NOMO-1 treated with dmso at 0.1 percent for 144 hours (cell line): ENCODE measurements around the gene EMC9.
A peak's percentile ranks its signal among the peaks of the same experiment; 100 is the strongest.
"Not testable (repeated sequence)": the region's sequence is repeated elsewhere in the genome, so short reads cannot be mapped to it uniquely, and the experiment has no call there.

Experiments
- DNase-seq: peaks from one replicate; lab custom pipeline; 2025; ENCODE audit not compliant: unreplicated experiment; lab: John Stamatoyannopoulos, UW

EMC9 gene

DNA sequence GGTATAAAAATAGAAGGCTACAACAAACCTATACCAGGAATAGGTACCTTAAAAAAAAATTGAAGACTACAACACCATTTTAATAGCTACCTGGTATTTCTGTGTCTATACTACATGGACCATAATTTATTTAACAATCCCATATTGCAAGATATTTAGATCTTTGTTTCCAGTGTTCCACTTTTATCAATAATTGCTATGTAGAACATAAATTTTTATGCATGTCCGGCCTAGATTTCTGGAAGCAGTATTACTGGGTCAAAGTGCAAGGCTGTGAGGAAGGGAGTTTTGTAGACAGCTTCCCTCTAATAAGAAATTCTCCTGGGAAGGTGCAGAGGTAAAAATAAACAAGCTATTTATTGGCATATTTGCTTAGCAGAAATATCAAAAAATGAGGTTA is 30.9 kb downstream of the EMC9 start:
- no peak for DNase-seq

DNA sequence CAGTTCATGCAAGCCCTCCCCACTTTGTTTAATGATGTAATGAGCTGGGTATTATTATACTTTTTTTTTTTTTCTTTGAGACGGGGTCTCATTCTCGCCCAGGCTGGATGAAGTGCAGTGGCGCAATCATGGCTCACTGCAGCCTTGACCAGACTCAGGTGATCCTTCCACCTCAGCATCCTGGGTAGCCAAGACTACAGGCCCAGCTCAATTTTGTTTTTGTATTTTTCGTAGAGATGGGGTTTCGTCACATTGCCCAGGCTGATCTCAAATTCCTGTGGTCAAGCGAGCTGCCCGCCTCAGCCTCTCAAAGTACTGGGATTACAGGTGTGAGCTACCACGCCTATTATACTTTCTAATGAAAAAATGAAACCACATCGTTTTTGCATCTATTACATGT is 31.3 kb downstream of the EMC9 start:
- no peak for DNase-seq

DNA sequence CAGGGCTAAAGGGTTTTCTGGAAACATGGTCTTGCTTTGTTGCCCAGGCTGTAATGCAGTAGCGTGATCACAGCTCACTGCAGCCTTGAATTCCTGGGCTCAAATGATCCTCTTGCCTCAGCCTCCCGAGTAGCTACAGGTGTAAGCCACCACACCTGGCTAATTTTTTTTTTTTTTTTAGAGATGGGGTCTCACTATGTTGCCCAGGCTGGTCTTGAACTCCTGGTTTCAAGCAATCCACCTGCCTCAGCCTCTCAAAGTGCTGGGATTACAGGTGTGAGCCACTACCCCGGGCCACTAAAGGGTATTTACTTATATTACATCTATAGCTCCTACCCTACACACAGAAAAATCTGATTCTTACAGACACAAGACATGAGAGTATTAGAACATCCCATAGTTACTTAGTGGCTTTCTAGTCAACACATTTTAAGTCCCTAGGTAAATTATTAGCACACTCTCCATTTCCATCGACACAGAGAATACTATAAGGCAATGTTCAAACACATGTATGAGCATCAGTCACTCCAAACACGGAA is 33.0 kb downstream of the EMC9 start:
- no peak for DNase-seq

DNA sequence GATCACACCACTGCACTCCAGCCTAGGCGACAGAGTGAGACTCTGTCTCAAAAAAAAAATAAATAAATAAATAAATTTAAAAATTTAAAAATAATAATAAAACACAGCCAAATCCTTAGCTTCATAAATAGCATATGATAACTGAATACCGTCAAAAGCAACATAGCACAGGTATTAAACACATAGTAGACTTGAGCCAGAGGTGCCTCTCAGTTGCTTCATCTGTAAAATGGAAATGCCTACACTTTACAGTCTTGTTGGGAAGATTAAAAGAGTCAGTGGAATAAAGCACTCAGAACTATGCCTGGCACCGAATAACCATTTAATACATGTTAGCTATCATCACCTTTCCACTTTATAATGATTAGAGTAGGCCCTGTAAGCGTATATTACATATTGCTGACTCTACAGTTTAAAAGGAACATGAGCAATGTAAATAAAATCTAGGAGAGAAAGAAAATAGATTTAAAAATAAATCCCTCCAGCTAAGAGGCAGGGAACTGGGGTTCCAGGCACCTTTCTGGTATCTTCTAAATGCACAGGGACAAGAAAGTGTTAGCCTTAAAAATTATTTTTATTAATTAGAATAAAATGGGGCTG is 34.6 kb downstream of the EMC9 start:
- DNase-seq = no peak

DNA sequence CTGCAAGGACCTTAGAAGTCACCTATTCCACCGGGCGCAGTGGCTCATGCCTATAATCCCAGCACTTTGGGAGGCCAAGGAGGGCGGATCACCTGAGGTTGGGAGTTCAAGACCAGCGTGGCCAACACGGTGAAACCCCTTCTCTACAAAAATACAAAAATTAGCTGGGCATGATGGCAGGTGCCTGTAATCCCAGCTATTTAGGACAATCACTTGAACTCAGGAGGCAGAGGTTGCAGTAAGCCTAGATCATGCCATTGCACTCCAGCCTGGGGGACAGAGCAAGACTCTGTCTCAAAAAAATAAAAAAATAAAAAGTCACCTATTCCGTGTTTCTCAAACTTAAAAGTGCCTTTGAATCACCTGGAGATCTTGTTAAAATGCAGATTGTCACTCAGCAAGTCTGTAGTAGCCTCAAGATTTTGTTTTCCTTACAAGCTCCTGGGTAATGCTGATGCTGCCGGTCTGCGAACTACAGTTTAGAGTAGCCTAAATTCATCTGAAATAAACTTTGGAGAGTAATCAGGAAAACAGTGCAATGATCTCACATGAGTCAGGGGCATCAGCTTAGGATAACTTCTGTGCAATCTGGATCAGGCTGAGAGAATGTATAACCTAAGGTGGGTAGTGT is 35.7 kb downstream of the EMC9 start:
- not testable (repeated sequence) for DNase-seq

DNA sequence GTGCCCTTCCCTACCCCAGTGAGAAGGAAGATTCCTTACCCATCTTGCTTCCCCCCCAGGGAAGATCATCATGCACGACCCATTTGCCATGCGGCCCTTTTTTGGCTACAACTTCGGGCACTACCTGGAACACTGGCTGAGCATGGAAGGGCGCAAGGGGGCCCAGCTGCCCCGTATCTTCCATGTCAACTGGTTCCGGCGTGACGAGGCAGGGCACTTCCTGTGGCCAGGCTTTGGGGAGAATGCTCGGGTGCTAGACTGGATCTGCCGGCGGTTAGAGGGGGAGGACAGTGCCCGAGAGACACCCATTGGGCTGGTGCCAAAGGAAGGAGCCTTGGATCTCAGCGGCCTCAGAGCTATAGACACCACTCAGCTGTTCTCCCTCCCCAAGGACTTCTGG is 37.9 kb downstream of the EMC9 start:
- no peak for DNase-seq

DNA sequence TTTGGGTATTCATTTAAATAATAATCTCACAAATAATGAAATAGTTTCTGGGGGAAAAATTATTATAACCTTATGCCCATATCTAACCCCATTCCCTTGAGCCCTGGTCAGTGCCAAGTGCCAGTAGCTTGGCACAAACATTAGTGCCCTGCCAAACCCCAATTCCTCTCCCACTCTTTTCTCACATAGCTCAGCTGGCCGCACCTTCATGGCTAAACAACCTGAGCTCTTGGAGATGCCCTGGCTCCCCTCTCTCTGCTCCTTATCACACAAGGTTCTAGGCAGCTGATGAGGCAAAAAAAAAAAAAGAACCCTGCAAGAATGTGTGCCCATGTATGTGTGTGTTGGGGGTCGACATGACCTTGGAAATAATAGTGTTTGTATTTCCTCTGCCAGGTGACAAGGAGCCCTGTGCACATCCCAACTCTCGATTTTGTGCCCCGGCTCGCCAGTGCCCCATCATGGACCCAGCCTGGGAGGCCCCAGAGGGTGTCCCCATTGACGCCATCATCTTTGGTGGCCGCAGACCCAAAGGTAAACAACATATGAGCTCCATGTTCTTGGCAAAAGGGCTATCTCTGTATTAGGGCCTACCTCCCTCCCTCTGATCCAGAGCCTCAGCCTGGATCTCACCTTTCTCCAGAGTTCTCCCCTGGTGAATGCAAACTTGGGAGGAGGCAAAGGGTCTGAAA is 38.9 kb downstream of the EMC9 start:
- DNase-seq = no peak

DNA sequence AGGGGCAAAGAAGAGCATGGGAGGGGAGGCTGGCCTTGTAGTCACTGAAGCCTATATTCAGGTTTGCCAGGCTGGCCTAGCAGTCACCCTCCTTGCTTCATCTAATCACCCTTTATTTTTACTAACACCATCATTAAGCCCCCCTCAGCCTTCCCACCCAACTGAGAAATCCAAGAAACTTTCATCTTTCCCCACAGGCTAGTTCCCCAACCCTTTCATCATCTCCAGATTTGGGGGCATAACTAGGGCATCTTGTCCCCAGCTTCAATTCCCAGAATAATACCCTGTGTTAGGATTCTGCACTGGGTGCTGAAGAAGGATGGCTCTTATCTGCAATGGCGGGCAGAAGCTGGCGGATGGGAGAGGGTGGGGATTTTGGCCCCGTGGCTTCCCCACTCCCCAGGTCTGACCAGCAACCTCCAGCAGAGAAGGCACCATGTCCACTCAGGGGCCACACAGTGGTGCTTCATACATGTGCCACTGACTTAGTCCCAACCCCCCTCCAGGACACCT is 40.4 kb downstream of the EMC9 start:
- no peak for DNase-seq

DNA sequence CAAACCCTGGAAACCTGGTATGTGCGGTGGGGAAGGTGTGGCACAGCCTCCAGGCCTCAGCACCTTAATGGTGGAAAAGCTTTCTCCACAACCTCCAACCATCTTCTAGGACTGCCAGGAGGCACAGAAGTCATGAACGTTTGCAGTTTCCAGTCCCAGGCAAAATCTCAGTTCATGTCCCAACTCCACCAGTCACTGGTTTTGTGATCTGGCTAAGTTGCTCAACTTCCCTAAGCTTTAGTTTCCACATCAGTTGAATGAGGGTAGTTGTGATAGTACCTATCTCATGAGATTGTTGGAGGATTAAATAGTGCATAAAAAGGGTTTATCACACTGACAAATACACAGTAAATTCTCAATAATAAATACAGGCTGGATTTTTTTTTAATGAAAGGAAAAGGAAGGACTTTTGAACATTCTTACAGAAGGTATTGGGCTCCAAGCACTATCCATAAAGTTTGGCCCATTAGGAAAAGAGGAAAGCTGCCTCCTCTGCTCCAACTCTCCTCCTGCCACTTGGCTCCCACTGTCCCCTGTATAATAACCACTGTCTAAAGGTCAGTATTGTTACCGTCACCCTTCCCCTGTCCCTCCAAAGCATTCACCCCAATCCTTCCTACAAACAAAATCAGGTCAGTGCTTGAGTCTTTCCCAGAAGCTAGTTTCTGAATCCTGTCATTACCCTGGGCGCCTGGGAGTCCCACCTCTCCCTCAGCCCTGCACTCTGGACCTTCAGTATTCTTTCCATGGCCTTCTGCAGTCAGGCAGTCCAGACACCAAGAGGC is 41.0 kb downstream of the EMC9 start:
- DNase-seq = no peak

DNA sequence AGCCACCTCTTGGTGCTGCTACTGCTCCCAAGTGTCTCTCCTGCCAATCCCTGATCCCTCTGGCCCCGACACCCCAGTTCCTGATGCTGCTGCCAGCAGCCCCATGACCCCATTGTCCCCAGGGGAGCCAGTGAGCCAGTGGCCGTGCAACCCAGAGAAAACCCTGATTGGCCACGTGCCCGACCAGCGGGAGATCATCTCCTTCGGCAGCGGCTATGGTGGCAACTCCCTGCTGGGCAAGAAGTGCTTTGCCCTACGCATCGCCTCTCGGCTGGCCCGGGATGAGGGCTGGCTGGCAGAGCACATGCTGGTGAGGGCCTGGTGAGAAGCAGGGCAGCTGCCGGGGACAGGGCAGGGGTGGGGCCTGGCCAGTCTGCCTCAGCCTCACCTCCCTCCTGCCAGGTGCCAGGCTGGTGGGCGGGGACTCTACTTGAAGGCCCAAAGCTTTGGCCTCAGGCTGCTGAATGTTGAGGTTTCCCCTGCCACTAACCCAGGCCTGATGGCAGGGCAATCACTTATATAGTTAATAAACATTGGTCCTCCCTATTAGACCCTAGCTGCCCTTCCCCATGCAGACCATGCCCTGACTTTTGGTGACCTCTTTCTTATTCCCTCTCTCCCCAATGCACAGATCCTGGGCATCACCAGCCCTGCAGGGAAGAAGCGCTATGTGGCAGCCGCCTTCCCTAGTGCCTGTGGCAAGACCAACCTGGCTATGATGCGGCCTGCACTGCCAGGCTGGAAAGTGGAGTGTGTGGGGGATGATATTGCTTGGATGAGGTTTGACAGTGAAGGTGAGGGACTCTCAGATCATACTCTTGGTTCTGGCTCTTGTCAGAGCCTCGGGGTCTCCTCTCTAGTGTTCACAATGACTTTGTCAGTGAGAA is 42.2 kb downstream of the EMC9 start:
- no peak for DNase-seq

DNA sequence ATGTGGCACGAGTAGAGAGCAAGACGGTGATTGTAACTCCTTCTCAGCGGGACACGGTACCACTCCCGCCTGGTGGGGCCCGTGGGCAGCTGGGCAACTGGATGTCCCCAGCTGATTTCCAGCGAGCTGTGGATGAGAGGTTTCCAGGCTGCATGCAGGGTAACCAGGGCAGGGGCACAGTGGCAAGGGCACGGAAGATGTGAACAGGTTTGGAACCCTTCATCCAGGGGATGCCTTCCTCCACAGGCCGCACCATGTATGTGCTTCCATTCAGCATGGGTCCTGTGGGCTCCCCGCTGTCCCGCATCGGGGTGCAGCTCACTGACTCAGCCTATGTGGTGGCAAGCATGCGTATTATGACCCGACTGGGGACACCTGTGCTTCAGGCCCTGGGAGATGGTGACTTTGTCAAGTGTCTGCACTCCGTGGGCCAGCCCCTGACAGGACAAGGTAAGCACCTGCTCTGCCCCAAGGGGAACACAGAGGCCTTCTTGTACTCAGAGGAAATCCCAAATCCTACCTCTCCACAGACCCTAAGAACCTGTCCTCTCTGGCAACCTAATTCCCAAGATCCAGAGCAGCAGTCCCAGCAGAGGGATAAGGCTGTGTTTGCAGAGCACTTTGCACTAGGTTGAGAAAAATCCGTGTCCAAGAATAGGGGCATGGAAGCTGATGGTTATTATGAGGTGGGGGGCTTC is 43.0 kb downstream of the EMC9 start:
- no peak for DNase-seq

DNA sequence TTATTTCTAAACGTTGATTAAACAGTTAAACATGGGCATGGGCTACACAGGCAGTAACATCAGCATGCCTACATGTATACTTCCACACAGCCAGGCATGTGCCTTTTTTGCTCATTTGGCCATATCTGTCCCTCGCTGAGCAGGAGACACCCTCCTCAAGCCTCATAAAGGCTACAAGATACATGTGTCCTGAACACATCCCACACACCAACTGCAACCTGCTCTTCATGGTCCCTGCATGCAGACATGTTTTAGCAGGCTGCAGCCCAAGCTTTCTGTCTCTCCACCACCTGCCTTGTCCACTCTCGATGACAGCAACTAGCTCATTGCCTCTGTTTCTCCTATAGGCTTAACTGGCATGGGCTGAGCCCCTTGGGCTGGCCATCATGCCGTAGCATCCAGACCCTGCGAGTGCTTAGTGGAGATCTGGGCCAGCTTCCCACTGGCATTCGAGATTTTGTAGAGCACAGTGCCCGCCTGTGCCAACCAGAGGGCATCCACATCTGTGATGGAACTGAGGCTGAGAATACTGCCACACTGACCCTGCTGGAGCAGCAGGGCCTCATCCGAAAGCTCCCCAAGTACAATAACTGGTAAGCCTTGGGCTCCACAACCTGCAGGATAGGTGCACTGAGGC is 44.7 kb downstream of the EMC9 start:
- DNase-seq = no peak

DNA sequence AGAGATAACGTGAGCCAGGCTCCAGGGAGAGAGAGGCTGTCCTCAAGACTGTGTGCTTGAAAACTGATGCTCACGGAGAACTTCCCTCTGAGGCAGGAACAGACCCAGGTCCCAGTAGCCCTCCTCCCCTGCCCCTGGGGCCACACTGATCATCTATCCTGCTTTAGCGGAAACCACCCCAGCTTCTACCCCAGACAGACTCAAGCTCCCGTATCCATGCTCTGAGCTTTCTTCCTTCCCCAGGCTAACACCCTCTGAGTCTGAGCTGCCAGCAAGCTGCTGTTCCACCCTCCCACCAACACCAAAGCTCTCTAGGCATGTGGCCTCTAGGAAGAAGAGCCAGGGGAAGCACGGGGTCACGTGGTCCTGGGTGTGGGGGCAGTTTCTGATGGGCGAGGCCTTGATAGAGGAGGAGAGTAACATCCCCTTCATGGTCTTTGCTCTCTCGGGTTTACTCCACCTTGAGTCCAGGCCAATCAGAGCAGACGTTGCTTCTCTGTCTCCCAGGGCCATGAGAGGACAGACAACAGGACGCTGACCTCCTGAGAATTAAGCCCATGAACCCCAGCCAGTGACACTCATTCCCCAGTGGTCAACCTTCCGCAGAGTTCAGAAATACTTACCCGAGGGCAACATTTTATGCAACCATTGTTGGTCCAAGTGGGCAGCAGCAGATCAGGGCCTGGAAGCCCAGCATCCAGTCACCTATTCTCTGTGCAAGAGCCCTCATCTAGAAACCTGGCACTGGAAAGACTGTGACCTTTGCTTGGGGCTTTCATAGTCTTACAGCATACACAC is 45.9 kb downstream of the EMC9 start:
- DNase-seq = peak; percentile 42

DNA sequence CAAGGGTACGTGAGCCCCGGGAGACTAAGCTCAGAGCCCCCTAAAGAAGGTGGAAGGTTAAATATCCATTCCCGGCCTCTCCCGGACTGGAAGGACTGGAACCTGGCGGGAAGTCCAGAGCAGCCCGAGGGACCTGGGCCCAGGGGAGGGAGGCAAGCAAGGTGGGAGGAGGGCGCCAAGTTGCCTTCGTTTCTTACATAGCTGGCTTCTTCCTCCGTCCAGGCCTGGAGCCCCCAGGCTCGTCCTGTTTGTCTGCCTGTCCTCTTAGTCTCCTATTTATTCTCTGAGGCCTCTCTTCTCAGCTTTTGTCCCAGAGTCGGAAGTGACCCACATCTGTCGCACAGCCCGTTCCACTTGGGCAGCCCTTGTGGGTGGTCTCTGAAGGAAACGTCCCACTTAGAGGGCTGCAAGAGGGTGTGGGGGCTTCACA is 46.5 kb downstream of the EMC9 start:
- no peak for DNase-seq

DNA sequence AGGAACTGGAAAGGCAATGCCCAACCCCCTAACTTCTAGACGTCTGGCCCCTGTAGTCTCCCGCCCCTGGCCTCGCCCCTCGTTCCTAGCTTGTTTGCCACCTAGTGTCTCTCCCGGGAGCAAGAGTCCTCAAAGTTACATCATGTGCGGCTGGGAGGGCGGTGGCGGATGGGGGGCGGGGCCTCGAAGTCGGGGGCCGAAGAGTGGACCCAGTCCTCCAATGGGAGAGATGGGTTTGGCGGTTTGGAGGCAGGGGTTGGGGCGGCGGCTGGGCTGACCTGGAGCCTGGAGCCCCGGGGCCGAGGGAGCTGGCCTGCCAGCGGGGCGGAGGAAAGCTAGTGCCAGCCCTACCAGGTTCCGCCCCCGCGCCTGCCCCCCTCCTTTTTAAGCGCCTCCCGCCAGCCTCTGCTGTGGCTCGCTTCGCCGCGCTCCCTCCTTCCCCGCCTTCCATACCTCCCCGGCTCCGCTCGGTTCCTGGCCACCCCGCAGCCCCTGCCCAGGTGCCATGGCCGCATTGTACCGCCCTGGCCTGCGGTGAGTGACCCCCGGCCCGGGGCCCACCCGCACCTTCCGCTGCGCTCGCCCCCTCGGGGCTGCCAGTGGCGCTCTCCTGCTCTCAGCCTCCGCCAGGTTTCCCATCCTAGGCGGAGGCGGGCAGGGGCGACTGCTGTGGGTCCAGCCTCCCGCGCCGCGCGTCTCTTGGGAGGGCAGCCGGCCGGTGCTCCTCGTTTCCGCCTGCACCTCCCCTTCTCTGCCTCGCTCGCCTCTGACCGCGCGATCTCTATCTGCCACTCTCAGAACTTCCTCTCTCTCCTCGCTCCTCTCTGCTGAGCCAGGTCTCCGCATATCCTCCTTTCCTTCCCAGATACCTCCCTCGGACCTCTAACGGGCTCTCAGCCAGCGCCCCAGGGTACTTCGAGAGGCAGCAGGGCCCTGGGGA is 47.2 kb downstream of the EMC9 start, which contains the start of gene PCK2:
Gene PCK2 (plus strand): TSS at position 411 of the 940 bp plus-strand sequence. CDS start 95 bp downstream, at position 506.
- DNase-seq = peak; percentile 86

DNA sequence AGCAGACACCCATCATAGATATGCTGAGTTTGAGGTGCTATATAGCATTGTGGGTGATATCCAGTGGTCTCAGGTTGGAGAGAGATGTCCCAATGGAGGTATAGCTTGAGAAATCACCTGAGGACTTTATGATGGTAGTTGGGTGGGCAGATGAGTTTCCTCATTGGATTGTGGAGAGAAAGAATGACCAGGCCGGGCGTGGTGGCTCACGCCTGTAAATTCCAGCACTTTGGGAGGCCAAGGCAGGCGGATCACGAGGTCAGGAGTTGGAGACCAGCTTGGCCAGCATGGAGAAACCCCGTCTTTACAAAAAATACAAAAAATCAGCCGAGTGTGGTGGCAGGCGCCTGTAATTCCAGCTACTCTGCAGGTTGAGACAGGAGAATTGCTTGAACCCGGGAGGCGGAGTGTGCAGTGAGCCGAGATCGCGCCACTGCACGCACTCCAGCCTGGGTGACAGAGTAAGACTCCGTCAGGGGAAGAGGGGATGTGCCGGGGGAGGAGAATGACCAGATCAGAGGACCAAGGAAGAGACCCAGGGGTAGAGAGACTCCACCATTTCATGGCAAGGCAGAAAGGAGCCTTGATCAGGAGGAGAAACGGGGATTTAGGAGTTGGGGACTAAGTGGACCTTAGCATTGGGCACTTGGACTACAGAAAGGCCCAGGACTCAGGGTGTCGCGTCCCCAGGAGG is 48.0 kb downstream of the EMC9 start:
- no peak for DNase-seq
